Measurements from ENCODE around the gene MTMR12. TPM values are rescaled to one million over a fixed set of nuclear protein-coding genes. Genes with fewer than 3 reads are reported as not detected.

MTMR12 gene
- total RNA-seq, 1 donor from 2014 or later = 23.6 TPM

DNA sequence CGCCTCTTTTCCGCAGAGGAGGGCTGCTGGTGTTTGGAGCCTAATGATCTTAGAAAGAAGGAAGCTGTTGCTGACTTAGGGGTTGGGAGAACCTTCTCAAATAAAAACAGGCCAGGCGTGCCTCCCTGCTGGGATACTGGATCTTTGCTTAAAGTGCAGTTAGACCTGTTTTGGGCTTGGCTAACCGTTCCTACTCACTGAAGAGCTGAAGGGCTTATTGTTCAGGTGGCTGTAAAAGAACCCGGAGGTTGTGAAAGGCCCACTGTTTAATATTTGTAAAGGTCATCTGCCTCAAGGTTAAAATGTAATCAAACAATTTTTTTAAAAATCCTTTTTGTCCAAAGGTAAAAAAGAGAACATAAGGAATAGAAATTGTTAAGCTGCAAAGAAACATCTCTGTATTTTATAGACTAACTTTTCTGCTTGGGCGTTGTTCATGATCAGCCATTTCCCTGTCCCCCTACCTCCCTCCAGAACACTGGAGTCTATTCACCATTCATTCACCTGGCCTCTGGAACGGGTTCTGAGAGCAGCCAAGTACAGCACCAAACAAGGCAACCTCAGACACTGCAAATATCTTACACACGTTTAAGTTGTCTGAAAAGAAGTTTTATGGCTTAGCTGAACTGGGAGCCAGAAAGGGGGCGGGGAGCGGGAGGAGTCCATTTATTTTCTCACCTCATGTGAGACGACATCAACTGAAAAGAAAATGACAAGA, 18.6 kb upstream of the MTMR12 start:
- H3K27me3 Mint-ChIP-seq (ENCODE audit: low read depth) = no peaks in the 10 kb centered on the region
- H3K4me1 Mint-ChIP-seq = peaks cover 15% of the 10 kb centered on the region
- no peak overlapping the region for H3K4me3 Mint-ChIP-seq
- no peak for TF ChIP-seq CTCF (IDR thresholded peaks at IDR 0.05; ENCODE audit: unreplicated experiment)
- peak overlapping the region; percentile 65 for H3K27ac Mint-ChIP-seq
- no peaks in the 10 kb centered on the region for H3K36me3 Mint-ChIP-seq
- H3K9me3 Mint-ChIP-seq = peaks cover 22% of the 10 kb centered on the region
- no peak for DNase-seq (ENCODE audit: low spot score in 2 of 2, unreplicated experiment in 2 of 2)

- peaks cover 15% of the 10 kb centered on the region for H3K4me1 Mint-ChIP-seq
- peaks cover 12% of the 10 kb centered on the region for H3K9me3 Mint-ChIP-seq
- DNase-seq (ENCODE audit: low spot score in 2 of 2, unreplicated experiment in 2 of 2) = no peak
- H3K27me3 Mint-ChIP-seq (ENCODE audit: low read depth) = no peaks in the 10 kb centered on the region
- no peak overlapping the region for H3K4me3 Mint-ChIP-seq
- no peak for TF ChIP-seq CTCF (IDR thresholded peaks at IDR 0.05; ENCODE audit: unreplicated experiment)
- no peak overlapping the region for H3K27ac Mint-ChIP-seq
- H3K36me3 Mint-ChIP-seq = no peaks in the 10 kb centered on the region
Observed at GRCh38 chr5:32330126-32330971, 17.6 kb upstream of the MTMR12 start.

DNA sequence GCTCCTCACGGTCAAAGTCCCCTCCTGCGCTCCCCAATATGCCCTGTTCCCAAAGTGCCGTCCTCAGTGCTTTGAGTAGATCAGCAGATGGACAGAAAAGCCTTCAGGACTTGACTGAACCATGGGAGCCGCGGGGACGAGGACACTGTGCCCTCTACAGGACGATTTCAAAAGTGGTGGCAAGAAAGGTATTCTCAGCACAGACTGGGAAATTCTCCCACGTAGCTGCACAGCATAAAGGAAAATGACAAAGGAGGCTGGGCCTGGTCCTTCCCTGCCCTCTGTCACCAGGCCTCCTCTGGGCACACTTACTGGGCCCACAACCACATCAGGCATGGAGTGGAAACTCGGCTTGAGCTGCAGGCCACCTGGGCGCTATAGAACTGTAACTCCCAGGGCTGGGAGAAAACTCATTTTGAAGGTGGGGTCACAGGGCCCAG, 16.7 kb upstream of the MTMR12 start:
- Mint-ChIP-seq H3K27me3 (ENCODE audit: low read depth) (no peaks in the 10 kb centered on the region), H3K4me1 (peaks cover 15% of the 10 kb centered on the region), H3K4me3 (no peak overlapping the region), H3K27ac (no peak overlapping the region), H3K36me3 (no peaks in the 10 kb centered on the region), H3K9me3 (peaks cover 3% of the 10 kb centered on the region)
- TF ChIP-seq CTCF (IDR thresholded peaks at IDR 0.05; ENCODE audit: unreplicated experiment) = no peak
- DNase-seq (ENCODE audit: low spot score in 2 of 2, unreplicated experiment in 2 of 2) = no peak

- Mint-ChIP-seq H3K4me1 (peaks cover 8% of the 10 kb centered on the region), H3K4me3 (no peak overlapping the region), H3K9me3 (peaks cover 6% of the 10 kb centered on the region), H3K36me3 (peaks cover 5% of the 10 kb centered on the region), H3K27me3 (ENCODE audit: low read depth) (no peaks in the 10 kb centered on the region), H3K27ac (no peak overlapping the region)
- no peak for TF ChIP-seq CTCF (IDR thresholded peaks at IDR 0.05; ENCODE audit: unreplicated experiment)
- DNase-seq (ENCODE audit: low spot score in 2 of 2, unreplicated experiment in 2 of 2) = no peak
Observed at GRCh38 chr5:32326216-32326772, 13.6 kb upstream of the MTMR12 start.

GRCh38 chr5:32325616-32326015, 12.9 kb upstream of the MTMR12 start:
- DNase-seq (ENCODE audit: low spot score in 2 of 2, unreplicated experiment in 2 of 2) = no peak
- no peaks in the 10 kb centered on the region for H3K27me3 Mint-ChIP-seq (ENCODE audit: low read depth)
- H3K9me3 Mint-ChIP-seq = peaks cover 6% of the 10 kb centered on the region
- peaks cover 1% of the 10 kb centered on the region for H3K4me1 Mint-ChIP-seq
- no peak overlapping the region for H3K27ac Mint-ChIP-seq
- no peak for TF ChIP-seq CTCF (IDR thresholded peaks at IDR 0.05; ENCODE audit: unreplicated experiment)
- H3K4me3 Mint-ChIP-seq = no peak overlapping the region
- H3K36me3 Mint-ChIP-seq = peaks cover 5% of the 10 kb centered on the region
